ENCODE measurements around the gene MYH9.

The MYH9 gene

DNA sequence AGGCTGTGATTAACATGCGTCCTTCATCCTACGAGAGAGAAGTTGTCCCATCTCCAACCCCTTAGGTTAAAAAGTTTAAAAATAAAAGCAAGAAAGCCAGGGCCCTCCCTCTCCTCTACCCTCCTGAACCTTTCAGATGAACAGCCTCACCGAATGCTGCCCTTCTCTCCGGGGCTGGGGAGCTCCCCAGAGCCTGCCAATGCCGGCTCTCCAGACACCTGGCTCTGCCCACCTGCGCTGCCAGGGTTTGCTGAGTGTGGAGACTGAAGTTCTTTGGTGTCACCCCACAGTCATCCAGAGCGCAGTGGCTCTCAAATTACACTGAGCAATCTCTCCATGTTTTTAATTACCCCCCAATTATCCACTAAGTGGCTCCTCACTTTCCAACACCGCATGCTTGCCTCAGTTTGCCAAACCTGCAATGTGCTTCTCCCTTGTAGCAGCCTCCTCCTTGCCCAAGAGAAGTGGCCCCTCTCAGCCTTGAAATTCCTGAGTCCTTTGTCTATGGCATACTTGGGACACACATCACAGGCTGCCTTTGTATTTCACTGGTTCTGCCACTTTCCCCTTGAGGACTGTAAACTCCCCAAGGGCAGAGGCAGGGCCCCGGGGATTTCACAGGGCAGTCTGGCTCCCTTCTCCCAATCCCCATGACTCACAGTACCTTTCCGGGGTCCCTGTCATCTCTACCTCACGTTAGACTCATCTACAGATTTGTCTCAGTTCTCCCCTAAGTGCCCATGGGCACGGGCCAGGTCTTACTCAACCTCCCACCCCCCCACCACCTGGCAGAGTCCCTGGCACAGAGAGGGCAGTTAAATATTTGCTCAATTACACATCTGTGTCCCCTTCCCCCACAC lies 2.0 kb downstream of the MYH9 start:
- peak; percentile 69 for DNase-seq

DNA sequence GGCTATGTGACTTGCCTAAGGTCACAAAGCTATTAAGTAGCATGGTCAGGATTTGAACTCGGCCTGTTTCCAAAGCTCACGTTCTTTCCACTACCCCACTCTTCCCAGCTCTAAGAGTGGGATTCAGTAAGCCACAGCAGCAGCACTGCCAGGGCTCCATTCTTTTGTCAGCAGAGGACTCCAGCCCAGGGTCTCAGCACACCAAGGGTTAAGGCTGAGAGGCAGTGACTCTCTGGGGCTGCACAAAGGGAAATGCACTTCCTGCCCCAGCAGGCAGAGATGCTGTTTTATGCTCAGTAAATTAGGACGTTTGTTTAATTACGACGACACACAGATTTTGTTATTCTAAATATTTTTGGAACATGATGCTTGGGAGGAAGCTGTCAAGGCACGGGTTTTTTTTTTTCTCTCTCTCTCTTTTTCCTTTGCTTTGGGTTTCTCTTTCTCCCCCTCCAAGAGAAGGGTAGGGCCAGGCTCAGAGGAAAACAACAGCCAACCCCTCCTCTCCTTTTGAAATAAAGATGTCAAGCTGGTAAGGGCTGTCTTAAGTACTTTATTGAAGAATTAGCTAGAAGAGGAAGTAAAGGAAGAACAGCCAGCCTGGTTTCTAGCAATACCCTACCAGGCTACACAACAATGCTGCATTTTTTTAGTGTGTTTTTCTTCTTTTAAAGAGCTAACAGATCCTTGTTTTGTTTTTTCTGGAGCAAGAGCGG lies 2.8 kb downstream of the MYH9 start:
- DNase-seq = peak; percentile 46

DNA sequence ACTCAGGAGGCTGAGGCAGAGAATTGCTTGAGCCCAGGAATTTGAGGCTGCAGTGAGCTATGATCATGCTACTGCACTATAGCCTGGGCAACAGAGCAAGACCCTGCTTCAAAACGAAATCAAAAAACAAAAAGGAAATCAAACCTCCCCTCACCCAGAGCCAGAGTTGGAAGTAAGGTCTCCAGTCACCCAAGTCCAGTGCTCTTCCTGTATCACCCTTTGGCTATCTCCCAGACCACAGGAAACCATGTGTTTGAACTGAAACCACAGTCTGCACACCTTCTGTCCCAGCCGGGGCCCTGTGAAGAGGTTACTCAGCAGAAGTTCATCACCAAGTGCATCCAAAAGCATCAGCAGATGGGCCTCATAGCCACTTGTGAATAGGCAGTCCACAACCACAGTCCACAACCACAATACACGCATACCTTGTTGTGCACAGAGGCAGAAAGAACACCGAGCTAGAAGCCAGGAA lies 4.6 kb downstream of the MYH9 start:
- no peak for DNase-seq

DNA sequence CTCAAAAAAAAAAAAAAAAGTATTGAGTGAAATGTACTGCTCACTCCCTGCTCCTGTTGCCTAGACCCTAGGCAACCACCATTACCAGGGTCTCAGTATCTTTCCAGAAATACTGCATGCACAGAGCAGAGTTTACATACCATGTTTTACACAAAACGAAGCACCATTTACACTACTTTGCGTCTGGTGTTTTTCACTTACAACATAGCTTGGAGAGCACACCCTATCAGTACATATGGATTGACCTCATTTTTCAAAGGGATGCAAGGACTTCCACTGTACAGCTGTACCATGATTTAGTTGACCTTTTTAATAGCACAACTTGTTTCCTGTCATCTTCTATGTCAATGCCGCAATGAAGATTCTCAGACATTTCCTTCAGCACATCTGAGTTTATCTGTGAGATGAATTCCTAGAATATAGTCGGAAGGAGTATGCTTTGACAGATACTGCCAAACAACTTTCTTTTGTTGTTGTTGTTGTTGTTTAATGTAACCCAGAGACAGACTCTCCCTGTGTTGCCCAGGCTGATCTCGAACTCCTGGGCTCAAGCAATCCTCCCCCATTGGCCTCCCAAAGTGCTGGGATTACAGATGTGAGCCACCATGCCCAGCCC lies 6.1 kb downstream of the MYH9 start:
- no peak for DNase-seq

DNA sequence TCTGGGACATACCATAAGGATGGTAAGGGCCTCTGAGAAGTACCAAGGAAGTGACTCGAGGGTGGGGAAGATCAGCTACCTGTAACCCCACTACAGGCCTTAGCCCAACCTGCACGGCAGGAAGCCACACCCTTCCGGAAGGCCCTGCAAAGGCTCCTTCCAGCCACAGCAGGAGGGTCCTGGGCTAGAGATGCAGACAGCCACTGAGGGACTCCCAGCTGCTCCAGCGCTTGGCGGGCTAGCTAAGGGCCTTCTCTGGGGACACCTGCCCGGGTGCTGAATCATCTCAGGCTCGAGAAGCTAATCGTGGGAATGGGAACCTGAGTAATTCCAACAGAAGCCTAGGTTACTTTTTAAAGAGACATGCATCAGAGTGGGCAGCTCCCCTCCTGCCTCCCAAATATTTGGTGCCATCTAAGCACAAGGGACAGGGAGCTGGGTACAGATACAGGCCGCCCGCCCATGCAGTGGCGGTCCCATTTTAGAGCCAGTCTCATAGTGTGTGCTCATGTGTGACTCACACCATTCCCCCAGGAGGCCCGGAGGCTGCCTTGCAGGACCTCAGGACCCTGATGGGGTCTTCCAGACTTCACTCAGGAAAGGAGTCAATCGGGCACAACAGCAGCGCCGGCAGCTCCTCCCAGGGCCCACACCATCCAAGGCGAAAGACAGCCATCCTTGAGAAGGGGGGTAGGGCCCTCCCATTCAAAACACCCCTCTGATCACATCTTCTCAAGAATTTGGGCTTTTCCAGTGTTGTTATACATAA lies 8.0 kb downstream of the MYH9 start:
- no peak for DNase-seq

DNA sequence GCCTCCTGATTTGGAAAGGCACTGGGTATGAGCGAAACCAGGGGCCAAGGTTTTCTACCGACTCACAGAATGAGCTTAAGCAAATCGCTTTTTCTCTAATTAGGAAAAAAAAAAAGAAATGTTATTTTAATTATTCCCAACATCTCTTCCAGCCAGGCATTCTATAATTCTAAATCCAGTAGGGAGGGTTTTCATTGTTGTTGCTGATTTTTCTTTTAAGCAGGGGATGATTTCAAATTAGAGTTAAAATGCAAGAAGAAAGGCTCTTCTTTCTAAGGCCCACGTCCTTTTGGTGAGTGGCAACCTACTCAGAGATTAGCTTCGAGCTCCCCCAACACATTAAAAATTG lies 8.9 kb downstream of the MYH9 start:
- DNase-seq = no peak

DNA sequence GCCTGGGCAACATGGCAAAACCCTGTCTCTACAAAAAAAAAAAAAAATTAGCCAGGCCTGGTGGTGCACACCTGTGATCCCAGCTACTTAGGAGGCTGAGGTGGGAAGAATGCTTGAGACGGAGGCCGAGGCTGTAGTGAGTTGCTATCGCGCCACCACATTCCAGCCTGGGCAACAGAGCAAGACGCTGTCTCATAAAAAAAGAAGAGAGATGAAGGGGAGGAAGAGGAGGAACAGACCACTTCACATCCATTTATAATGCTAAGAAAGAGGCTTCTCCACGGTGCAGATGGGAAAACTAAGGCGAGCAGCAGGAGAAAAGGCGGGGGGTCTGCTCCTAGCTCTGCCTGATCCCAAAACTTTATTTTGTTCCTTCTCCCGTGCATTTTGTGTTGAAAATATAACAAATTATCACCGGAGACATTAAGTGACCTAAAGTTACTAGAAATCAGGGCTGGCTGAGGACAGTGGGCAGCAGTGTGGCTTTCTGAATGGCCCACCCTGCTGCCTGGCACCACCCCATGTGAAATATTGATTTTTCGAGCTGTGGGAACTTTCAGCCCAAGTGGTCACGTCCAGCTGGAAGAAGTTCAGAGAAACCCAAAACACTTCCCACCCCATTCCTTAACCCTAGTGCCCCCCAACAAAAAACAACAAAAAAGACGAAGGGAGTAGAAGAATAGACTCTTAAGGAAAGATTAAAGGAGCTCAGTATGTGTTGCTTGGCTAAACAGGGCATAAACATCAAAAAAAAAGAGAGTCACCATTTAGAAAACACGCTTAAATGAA lies 9.5 kb downstream of the MYH9 start:
- DNase-seq = no peak

DNA sequence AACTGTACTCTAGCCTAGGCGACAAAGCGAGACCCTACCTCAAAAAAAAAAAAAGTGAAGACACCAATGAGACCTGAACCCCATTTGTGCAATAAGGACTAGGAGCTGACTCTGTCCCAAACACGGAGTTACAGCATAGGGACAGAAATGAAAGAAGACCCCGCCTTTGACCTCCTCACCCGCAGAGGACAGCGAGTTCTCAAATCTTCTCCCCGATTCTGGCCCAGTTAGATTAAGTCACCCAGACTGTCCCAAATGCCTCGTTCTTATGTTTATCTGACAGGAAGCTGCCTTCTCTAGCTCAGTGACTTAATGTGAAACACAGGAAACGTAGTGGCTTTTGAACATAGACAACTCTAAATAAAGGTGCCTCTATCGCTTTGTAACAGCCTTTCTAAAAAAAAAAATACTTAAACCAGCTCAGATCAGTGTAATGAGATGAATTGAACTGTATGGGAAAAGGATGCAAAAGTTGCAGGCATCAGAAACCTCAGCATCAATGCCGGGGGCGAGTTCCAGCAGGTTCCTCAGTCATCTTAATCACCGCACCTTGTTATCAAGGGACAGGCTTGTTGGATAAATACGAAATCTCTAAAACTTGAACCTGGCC lies 10.6 kb downstream of the MYH9 start:
- no peak for DNase-seq

DNA sequence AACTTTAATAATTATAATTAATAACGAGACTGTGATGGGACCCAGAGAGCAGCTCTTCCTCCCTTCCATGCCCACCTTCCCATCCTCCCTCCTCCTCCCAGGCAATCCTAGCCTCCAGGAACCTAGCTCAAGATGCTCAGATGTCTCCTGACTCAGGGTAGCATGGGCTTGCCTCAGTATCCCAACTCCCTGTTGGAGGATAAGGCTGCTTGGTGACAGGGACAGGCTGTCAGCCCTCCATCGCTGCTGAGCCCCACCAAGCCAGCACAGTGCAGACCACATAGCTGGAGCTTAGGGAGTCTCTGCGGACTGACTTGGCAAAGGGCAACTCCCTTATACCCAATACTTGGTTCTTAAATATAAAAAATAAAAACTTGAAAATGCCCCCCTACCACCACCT lies 11.5 kb downstream of the MYH9 start:
- no peak for DNase-seq

DNA sequence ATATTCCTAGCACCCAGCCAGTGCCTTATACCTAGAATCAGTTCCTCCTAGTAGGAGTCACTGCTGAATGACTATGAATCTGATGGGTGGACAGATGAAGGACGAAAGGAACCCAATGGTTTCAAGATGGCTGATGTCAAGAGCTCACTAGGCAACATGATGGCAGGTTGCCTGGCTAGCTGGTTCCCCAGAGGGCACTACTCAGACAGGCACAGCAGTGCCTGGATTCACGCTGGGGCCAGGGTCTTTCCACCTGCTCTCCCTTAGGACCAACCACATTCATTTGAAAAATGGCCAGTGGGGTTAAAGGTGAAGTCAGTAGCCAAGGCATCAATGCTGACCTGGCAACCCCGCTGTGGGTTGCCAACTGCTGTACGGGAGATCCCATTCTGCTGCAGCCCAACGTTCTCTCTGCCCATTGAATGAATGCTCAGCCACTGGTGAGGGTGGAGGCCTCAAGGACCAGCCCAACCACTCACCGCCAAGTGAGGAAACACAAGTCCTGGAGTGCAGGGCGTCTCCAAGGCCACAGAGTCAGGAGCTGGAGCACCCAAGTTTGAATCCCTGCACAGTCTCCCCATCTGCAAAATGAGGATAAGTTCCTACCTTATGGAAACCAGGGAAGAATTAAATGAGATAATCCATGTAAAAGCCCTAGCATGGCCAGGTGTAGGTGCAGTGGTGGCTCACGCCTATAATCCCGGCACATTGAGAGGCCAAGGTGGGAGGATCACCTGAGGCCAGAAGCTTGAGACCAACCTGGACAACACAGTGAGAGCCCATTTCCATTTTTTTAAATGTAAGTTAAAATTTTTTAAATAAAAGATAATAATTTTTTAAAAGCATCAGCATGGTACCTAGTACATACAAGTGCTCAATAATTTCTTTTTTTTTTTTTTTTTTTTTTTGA lies 12.4 kb downstream of the MYH9 start:
- no peak for DNase-seq

DNA sequence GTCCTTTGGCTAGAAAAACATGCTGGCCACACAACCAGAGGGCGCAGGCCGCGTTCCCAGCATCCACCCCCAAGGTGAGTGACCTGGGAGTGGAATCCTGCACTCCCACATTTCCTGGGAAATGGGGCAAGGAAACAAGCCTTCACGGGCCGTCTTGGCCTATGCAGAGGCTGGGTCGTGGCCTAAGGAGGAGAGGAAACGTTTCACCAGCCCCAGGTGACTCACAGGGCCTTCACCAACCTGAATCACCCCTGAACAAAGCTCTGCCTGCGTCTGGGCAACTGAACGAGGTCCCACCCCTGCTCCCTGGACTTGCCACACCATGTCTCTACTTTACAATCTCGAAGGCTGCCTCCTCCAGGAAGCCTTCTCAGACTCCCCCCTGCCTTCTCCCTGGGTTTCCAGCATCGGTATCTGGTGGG lies 13.2 kb downstream of the MYH9 start:
- peak; percentile 64 for DNase-seq

DNA sequence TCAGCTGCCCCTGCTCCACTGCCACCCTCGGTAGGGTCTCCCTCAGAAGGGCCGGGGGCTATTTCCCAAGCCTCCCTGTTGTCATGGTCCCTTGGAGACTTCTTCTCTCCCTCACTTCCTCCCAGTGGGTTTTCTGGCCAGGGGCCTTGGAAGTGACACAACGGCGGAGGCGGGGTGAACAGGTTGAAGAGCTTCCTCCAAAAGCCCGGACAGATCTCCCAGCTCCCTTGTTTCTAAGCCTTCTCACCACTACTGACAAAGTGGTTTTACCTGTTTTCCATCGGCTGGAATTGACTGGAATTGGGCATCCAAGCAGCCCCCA lies 14.5 kb downstream of the MYH9 start:
- no peak for DNase-seq

DNA sequence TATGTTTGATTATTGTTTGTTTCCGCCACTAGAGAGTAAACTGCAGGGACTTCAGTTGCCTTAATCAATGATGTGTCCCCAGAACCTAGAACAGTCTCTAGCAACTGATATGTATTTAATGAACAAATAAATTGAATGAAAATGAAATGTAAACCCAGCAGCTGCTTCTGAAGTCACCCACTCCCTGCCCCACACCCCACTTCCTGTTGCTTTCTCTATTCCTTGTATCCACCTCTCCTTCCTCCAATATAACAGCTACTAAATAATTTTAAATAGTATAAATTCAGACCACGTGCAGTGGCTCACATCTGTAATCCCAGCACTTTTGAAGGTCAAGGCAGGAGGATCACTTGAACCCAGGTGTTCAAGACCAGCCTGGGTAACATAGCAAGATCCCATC lies 15.8 kb downstream of the MYH9 start:
- DNase-seq = no peak

DNA sequence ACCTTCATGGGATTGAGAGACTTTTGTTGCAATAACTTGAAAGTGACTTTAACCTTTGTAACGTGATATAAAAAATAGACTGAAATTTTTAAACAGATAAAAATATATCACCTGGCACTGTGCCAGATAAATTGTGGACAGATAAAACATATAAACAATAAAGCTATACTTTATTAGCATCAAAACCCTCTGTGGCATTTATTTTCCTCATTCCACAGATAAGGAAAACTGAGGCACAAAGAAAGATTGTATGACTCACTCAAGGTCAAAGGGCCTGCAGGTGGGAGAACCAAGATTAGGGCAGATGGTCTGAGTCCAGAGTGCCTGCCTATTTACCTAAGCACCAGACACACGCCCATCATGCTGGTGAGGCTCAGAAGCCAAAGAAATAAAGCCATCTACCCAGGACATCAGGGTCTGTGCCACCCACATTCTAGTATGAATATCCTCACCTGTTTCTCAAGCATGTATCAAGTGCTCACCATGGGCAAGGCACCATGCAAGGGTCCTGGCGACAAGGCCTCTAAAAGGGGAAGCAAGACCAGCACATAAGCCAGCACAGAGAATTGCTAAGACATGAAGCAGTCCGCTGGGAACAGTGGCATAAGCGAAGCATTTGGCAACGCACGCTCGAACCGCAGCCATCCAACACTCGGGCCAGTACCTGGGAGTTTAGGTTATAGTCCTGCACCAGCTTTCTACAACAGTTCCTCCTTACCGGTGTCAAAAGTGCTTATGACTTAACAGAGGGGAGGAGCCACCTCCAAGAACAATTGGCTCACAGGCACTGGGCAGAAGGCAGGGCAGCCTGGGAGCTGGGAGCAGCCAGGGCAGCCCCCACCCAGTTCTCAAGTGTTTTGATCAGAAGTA lies 17.6 kb downstream of the MYH9 start:
- no peak for DNase-seq

DNA sequence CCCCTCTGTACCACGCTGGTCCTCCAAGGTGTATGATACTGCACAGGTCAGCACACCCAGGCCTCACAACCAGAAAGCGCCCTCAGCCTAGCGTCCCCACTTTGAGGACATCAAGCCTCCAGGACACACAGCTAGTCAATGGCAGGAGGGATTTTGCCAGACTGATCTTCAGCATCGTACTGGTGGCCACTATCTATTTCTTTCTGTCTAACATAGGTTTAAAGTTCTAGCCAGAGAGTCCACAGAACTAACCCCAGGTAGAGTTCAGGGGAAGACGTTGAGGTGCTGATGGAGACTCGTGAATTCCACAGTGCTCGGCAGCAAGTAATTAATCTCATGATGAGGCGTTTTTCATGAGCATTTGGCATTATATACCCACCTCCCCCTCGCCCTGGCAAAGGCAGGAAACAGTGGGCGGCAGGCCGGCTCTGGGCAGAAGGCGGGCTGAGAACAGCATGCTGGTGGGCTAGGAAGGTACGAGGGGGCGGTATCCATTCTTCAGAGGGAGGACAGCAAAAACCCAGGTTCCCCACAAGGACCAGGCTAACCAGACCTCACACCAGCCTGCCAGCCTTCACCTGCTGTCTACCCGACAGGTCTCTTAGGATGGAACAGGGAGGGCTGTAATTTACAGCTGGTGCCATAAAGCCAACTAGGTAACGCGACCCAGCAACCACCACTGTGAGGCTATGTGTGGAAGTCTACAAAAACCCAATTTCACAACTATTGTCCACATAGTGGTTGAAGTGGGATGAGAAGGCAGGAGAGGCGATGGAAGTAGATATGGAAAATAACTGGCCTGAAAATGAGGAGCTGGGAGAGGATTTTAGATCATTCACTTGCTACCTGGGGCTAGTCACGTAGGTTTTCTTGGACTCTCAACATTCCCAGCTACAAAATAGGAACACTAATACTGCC lies 18.5 kb downstream of the MYH9 start:
- DNase-seq = peak; percentile 54

DNA sequence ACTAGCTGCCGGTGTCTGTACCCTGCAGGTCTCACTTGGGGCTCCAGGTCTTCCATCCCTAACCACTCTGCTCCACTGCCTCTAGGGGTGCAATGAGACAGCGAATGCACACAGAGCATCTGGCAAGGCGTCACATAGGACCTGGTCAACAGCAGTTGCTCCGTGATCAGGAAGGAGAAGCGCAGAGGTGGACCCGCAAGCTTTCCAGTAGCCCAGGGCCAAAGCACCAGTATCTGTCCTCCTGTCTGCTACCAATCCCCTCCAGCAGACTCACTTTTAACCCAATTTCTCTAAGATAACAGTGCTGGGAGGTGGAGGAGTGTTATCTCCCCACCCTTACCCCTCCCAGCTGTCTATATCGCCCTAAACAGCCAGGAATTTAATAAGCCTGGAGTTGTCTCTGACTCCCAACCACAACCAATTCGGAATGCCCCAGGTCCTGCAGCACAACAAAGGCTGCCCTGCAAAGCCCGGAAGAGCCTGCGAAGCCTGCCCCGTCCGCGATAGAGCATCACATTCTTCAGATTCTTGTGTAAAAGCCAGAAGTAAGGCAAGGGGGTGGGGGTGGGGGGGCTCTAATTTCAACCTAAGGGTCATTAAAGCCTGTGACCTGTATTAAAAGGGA lies 19.3 kb downstream of the MYH9 start:
- DNase-seq = no peak

DNA sequence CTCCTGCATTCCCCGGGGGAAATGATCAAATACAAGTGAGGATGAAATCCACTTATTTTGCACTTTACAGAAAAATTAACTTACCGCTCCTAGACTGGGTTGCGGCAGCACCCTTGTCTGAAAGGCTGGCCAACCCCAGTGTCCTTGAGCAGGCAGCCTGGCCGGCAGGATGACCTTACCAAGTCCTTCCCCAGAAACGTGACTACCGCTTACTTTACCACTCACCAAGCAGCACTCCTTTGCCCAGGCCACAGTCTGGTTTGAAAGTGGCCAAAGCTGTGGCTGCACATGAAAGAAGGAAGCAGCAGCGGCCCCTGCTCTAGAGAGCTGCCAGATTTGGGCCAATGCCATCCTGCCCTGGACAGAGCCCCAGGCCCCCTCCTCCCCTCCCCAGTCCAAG lies 20.3 kb downstream of the MYH9 start:
- no peak for DNase-seq

DNA sequence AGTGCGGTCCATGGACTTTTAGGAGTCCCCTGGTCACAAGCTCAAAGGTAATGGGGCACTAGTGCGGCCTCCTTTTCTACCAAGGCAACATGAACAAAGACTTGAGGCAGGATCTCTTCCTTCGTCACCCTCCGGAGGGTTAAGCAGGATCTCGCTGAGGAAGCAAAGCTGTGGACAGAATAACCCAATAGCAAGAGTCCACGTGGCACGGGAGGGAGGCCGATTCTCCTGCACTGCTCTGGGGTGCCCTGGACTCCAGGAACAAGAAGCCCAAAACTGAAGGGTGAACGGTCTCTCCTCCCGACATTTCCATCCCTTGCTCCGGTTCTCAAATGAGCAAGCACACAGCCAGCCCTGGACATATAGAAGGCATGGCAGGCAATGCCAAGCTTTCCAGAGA lies 20.7 kb downstream of the MYH9 start:
- DNase-seq = no peak
